Parathyroid adenoma (tissue), 2 donors: ENCODE results near the gene ETV6.

ENCODE experiments used
- H2AFZ ChIP-seq: fragments of 300-600 bp; sonication (generic); one replicate; pipeline ENCODE4 v1.7.0; 2017; ENCODE audit warnings: antibody characterized with exemption, mild to moderate bottlenecking
- H3K27ac ChIP-seq: fragments of 300-600 bp; sonication (generic); one replicate; pipeline ENCODE4 v1.7.0; 2017
- H3K27me3 ChIP-seq: fragments of 300-600 bp; sonication (generic); one replicate; pipeline ENCODE4 v1.7.0; 2017; ENCODE audit warnings: low read length; ENCODE audit not compliant: control insufficient read depth, insufficient read depth
- H3K36me3 ChIP-seq: fragments of 300-600 bp; sonication (generic); one replicate; pipeline ENCODE4 v1.7.0; 2017; ENCODE audit warnings: low read length; ENCODE audit not compliant: control insufficient read depth, insufficient read depth
- H3K4me1 ChIP-seq: fragments of 300-600 bp; sonication (generic); one replicate; pipeline ENCODE4 v1.7.0; 2017; ENCODE audit warnings: control low read depth
- H3K4me2 ChIP-seq: fragments of 300-600 bp; sonication (generic); one replicate; pipeline ENCODE4 v1.7.0; 2017; ENCODE audit warnings: low read length
- H3K4me3 ChIP-seq: fragments of 300-600 bp; sonication (generic); one replicate; pipeline ENCODE4 v1.7.0; 2017; ENCODE audit warnings: low read depth, low read length
- H3K79me2 ChIP-seq: fragments of 300-600 bp; sonication (generic); one replicate; pipeline ENCODE4 v1.7.0; 2017; ENCODE audit warnings: control low read depth
- H3K9ac ChIP-seq: fragments of 300-600 bp; sonication (generic); one replicate; pipeline ENCODE4 v1.7.0; 2017; ENCODE audit warnings: mild to moderate bottlenecking
- H3K9me3 ChIP-seq: fragments of 300-600 bp; sonication (generic); one replicate; pipeline ENCODE4 v1.7.0; 2017; ENCODE audit warnings: low read length; ENCODE audit not compliant: control insufficient read depth
- CTCF ChIP-seq: fragments of 300-600 bp; sonication (generic); IDR thresholded peaks from one replicate; pipeline ENCODE4 v1.7.0; 2017; ENCODE audit warnings: antibody characterized with exemption, mild to moderate bottlenecking
- donor health status: primary hyperparathyroidism.

ETV6 gene

DNA sequence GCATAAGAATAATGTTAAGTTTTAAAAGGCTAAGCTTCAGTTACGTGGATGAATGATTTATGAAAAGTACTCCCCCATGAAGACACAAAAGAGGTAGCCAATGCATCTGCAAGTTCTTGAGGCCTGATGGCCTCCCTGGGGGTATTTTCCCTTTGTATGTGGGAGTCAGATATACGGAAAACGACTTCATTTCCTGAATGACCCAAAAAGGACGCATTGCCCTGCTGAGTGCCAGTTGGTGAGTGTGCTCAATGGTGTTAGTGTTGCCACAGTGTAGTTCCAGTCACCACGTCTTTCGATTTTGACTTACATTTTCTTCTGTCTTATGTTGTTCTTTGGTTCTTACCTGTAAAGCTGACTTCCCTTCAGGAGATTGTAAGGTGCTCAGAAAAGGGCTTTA lies 8.0 kb downstream of the ETV6 start:
- H3K9me3 ChIP-seq: no peaks in the 10 kb centered on the region
- H3K4me3 ChIP-seq: no peak overlapping the region
- no peaks in the 10 kb centered on the region for H3K27me3 ChIP-seq
- TF ChIP-seq CTCF: no peak
- H3K9ac ChIP-seq: no peak overlapping the region
- H3K27ac ChIP-seq: no peak overlapping the region
- no peaks in the 10 kb centered on the region for H3K36me3 ChIP-seq
- H3K4me1 ChIP-seq: peaks cover 31% of the 10 kb centered on the region
- H3K4me2 ChIP-seq: no peak overlapping the region
- H3K79me2 ChIP-seq: peaks cover 30% of the 10 kb centered on the region
- no peak overlapping the region for H2AFZ ChIP-seq

GRCh38 chr12:11658791-11659190 lies 9.3 kb downstream of the ETV6 start:
- peaks cover 32% of the 10 kb centered on the region for H3K4me1 ChIP-seq
- no peak for TF ChIP-seq CTCF
- H3K4me3 ChIP-seq: no peak overlapping the region
- no peak overlapping the region for H2AFZ ChIP-seq
- H3K9ac ChIP-seq: no peak overlapping the region
- no peak overlapping the region for H3K27ac ChIP-seq
- H3K36me3 ChIP-seq: no peaks in the 10 kb centered on the region
- H3K27me3 ChIP-seq: no peaks in the 10 kb centered on the region
- no peak overlapping the region for H3K4me2 ChIP-seq
- H3K9me3 ChIP-seq: no peaks in the 10 kb centered on the region
- H3K79me2 ChIP-seq: peaks cover 18% of the 10 kb centered on the region

DNA sequence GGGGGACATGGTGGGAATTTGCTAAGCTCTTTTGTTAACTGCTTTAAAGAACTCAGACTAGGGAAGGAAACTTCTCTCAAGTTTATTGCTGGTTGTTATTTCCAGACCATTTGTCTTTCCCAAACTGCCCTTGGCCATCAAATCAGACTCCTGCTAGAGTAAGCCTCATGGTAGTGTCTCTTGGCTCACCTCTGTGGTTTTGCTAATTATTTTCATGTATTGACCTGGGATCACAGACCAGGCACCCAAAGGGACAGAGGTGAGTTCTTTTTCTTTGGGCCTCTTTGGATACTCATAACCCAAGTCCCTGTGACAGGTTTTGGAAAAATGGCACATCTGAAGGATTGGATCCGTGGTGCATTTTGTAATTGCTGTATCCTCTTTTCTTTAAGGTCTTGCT lies 11.2 kb downstream of the ETV6 start:
- Histone ChIP-seq H3K36me3 (no peaks in the 10 kb centered on the region), H3K27me3 (no peaks in the 10 kb centered on the region), H3K4me2 (no peak overlapping the region), H2AFZ (no peak overlapping the region), H3K9ac (no peak overlapping the region), H3K4me3 (no peak overlapping the region), H3K27ac (peak overlapping the region; percentile 47), H3K9me3 (no peaks in the 10 kb centered on the region), H3K79me2 (peaks cover 21% of the 10 kb centered on the region), H3K4me1 (peaks cover 32% of the 10 kb centered on the region)
- no peak for TF ChIP-seq CTCF

- Histone ChIP-seq H3K4me3 (peak overlapping the region; percentile 23), H2AFZ (no peak overlapping the region), H3K4me2 (peak overlapping the region; percentile 36), H3K27me3 (no peaks in the 10 kb centered on the region), H3K9me3 (no peaks in the 10 kb centered on the region), H3K36me3 (no peaks in the 10 kb centered on the region), H3K4me1 (peaks cover 41% of the 10 kb centered on the region), H3K9ac (no peak overlapping the region), H3K79me2 (peaks cover 30% of the 10 kb centered on the region), H3K27ac (peak overlapping the region; percentile 47)
- TF ChIP-seq CTCF: no peak
Measured at GRCh38 chr12:11661491-11662089, 12.1 kb downstream of the ETV6 start.

DNA sequence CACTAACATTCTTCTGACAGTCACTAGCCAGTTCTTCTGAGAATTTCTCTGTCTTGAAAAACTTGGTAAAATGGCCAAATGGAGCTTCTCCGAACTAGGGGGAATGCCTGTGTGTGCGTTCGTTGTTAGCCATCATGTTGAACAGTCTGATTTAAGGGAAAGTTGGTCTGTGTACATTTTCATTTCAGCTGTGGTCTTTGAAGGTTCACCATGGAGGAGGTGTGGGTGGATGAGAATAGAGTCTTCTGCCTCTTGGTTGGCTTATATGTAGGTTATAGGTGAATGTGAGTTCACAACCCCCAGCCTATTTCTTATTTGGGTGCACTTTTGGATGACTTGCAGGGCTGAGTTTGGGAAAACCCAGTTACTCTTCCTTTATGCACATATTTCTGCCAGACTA lies 12.9 kb downstream of the ETV6 start:
- Histone ChIP-seq H2AFZ (no peak overlapping the region), H3K4me1 (peaks cover 41% of the 10 kb centered on the region), H3K79me2 (peaks cover 32% of the 10 kb centered on the region), H3K9ac (no peak overlapping the region), H3K9me3 (no peaks in the 10 kb centered on the region), H3K4me2 (peak overlapping the region; percentile 36), H3K4me3 (no peak overlapping the region), H3K36me3 (no peaks in the 10 kb centered on the region), H3K27me3 (no peaks in the 10 kb centered on the region), H3K27ac (peak overlapping the region; percentile 47)
- no peak for TF ChIP-seq CTCF
